Neural cell (in vitro differentiated cells): ENCODE results near the gene METTL26.

Source experiments
- CTCF ChIP-seq: fragments of 450-650 bp; IDR thresholded peaks from 2 replicates; pipeline ENCODE4 v1.5.1; 2014; ENCODE audit warnings: antibody characterized with exemption, mild to moderate bottlenecking, moderate library complexity; ENCODE audit not compliant: poor library complexity, severe bottlenecking
- EP300 ChIP-seq: fragments of 450-650 bp; conservative IDR thresholded peaks from 2 replicates; pipeline ENCODE4 v1.6.1; 2014; ENCODE audit warnings: antibody characterized with exemption, mild to moderate bottlenecking, moderate library complexity; ENCODE audit not compliant: poor library complexity, severe bottlenecking
- EZH2 ChIP-seq: fragments of 200-600, 300-800 bp; shearing (Covaris generic), sonication (generic); IDR thresholded peaks from 2 replicates; pipeline ENCODE4 v1.6.1; 2014; ENCODE audit warnings: antibody characterized with exemption, low read length, borderline replicate concordance, mild to moderate bottlenecking; ENCODE audit not compliant: insufficient read depth, poor library complexity, severe bottlenecking
- MXI1 ChIP-seq: fragments of 450-650 bp; conservative IDR thresholded peaks from 2 replicates; pipeline ENCODE4 v1.6.1; 2014; ENCODE audit warnings: antibody characterized with exemption, mild to moderate bottlenecking; ENCODE audit not compliant: poor library complexity, severe bottlenecking
- RAD21 ChIP-seq: fragments of 450-650 bp; conservative IDR thresholded peaks from 2 replicates; pipeline ENCODE4 v1.6.1; 2014; ENCODE audit warnings: antibody characterized with exemption, mild to moderate bottlenecking, moderate library complexity
- TF ChIP-seq, protein P1 (sequence below): IDR thresholded peaks from 2 replicates; pipeline ENCODE4 v1.6.1; 2012; ENCODE audit warnings: borderline replicate concordance

GRCh38 chr16:670485-671352 is 34.6 kb upstream of the METTL26 start:
- no peak for TF ChIP-seq EZH2
- TF ChIP-seq CTCF, result no peak
- TF ChIP-seq, protein P1, sequence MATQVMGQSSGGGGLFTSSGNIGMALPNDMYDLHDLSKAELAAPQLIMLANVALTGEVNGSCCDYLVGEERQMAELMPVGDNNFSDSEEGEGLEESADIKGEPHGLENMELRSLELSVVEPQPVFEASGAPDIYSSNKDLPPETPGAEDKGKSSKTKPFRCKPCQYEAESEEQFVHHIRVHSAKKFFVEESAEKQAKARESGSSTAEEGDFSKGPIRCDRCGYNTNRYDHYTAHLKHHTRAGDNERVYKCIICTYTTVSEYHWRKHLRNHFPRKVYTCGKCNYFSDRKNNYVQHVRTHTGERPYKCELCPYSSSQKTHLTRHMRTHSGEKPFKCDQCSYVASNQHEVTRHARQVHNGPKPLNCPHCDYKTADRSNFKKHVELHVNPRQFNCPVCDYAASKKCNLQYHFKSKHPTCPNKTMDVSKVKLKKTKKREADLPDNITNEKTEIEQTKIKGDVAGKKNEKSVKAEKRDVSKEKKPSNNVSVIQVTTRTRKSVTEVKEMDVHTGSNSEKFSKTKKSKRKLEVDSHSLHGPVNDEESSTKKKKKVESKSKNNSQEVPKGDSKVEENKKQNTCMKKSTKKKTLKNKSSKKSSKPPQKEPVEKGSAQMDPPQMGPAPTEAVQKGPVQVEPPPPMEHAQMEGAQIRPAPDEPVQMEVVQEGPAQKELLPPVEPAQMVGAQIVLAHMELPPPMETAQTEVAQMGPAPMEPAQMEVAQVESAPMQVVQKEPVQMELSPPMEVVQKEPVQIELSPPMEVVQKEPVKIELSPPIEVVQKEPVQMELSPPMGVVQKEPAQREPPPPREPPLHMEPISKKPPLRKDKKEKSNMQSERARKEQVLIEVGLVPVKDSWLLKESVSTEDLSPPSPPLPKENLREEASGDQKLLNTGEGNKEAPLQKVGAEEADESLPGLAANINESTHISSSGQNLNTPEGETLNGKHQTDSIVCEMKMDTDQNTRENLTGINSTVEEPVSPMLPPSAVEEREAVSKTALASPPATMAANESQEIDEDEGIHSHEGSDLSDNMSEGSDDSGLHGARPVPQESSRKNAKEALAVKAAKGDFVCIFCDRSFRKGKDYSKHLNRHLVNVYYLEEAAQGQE, result no peak
- TF ChIP-seq MXI1, result no peak
- TF ChIP-seq EP300, result no peak
- TF ChIP-seq RAD21, result no peak
